Vagina (tissue), 2 donors: ENCODE data around the gene MDM1.

Experiments
- POLR2A ChIP-seq, 2 donors: fragments of 450-650 bp; IDR thresholded peaks; one replicate each; pipeline ENCODE4 v1.6.1; 2017; ENCODE audit warnings: antibody characterized with exemption in 2 of 2, mild to moderate bottlenecking in 2 of 2, moderate library complexity in 2 of 2
- POLR2AphosphoS5 ChIP-seq, 2 donors: sonication (generic); formaldehyde crosslinking; IDR thresholded peaks; one replicate each; pipeline ENCODE4 v1.9.0; 2017; ENCODE audit warnings: antibody characterized with exemption in 2 of 2, mild to moderate bottlenecking in 2 of 2, low read depth in 1 of 2; ENCODE audit not compliant: insufficient read depth in 1 of 2
- TF ChIP-seq, protein P1 (sequence below), 3 experiments: fragments of 450-650 bp in 2 of 3; fragments of 200-600 bp in 1 of 3; sonication (generic) in 1 of 3; IDR thresholded peaks; one replicate each; pipeline ENCODE4 v1.5.1; 2017 to 2019; ENCODE audit warnings: antibody characterized with exemption in 3 of 3, mild to moderate bottlenecking in 2 of 3, moderate library complexity in 2 of 3

DNA sequence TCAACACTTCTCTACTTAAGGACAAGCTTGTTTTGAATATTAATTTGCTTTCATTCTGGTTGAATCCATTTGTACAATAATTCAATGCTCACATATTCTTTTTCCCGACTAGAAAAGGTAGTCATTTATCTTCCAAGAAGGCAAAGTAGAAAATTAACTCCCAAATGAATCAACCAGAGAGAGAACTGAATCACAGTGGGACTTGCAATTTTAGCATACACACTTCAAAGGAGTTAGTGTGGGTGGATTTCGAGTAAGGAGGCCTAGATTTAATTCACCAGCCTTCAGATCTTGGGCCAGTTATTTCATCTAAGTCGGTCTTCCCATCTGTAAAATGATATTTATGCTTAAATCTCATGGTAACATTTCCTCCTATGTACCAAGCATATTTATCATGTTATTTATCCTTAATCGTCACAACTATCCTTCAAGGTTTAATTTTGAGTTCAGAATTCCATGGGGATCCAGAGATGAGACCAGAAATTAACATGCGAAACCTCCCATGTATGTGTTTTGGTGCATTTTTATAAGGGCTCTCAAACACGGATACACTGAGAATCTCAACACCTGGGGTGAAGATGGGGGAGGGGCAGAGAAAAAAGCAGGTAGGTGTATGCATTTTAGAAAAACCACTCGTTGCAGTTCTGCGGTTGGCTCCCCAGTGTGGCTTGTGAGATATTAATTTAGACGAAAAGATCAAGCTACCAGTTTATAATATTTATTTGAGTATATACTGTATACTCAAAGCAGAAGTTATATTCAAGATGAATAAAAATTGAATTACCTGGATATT is 39.8 kb downstream of the MDM1 start:
- TF ChIP-seq, protein P1, sequence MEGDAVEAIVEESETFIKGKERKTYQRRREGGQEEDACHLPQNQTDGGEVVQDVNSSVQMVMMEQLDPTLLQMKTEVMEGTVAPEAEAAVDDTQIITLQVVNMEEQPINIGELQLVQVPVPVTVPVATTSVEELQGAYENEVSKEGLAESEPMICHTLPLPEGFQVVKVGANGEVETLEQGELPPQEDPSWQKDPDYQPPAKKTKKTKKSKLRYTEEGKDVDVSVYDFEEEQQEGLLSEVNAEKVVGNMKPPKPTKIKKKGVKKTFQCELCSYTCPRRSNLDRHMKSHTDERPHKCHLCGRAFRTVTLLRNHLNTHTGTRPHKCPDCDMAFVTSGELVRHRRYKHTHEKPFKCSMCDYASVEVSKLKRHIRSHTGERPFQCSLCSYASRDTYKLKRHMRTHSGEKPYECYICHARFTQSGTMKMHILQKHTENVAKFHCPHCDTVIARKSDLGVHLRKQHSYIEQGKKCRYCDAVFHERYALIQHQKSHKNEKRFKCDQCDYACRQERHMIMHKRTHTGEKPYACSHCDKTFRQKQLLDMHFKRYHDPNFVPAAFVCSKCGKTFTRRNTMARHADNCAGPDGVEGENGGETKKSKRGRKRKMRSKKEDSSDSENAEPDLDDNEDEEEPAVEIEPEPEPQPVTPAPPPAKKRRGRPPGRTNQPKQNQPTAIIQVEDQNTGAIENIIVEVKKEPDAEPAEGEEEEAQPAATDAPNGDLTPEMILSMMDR (IDR thresholded peaks at IDR 0.05): no peak
- no peak for TF ChIP-seq POLR2A (IDR thresholded peaks at IDR 0.05)
- no peak for TF ChIP-seq POLR2AphosphoS5 (IDR thresholded peaks at IDR 0.05; ENCODE audit: insufficient read depth in 1 of 2, low read depth in 1 of 2)
